ENCODE data around the gene OR52M1. TPM values are rescaled to one million over a fixed set of nuclear protein-coding genes. Genes with fewer than 3 reads are reported as not detected.

Gene OR52M1
- total RNA-seq, 4 donors from 2014 or later: not detected

DNA sequence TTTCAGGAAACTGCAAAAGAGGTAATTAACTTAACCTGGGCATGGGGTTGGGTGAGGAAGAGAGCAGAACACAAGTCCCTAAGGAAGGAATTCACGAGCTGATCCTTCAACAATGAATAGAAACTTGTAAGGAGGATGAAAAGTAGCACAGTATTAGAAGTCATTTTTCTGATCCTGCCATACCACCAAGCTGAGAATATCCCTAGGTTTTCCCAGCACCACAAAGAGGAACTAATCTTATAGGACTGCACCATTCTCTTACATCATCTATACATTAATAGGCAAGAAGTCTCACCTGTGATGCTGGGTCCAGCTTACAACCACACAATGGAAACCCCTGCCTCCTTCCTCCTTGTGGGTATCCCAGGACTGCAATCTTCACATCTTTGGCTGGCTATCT is 48.7 kb downstream of the OR52M1 start, which contains the start of gene OR52I1:
OR52I1 (plus strand) TSS at position 301 of the 400 bp plus-strand sequence; CDS start at position 301, 0 bp downstream.
- intact Hi-C loops (cut with DNase I; ENCODE audit: low total_unique reads): no loop called here
- H3K4me3 ChIP-seq (ENCODE audit: low read depth, poor library complexity, severe bottlenecking): no peak within 1 kb of the TSS
- no peak for TF ChIP-seq POLR2A (IDR thresholded peaks at IDR 0.05)
- TF ChIP-seq, protein P1, sequence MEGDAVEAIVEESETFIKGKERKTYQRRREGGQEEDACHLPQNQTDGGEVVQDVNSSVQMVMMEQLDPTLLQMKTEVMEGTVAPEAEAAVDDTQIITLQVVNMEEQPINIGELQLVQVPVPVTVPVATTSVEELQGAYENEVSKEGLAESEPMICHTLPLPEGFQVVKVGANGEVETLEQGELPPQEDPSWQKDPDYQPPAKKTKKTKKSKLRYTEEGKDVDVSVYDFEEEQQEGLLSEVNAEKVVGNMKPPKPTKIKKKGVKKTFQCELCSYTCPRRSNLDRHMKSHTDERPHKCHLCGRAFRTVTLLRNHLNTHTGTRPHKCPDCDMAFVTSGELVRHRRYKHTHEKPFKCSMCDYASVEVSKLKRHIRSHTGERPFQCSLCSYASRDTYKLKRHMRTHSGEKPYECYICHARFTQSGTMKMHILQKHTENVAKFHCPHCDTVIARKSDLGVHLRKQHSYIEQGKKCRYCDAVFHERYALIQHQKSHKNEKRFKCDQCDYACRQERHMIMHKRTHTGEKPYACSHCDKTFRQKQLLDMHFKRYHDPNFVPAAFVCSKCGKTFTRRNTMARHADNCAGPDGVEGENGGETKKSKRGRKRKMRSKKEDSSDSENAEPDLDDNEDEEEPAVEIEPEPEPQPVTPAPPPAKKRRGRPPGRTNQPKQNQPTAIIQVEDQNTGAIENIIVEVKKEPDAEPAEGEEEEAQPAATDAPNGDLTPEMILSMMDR (IDR thresholded peaks at IDR 0.05): no peak
- WGBS, 2 donors: 83 to 89% methylated on average over 1 of the region's 1 CpG
- no peak for DNase-seq (ENCODE audit: low spot score in 2 of 2)

Other genes starting within 250 kb of the OR52M1 start
- not detected for gene OR52B4, start 176.8 kb upstream of the OR52M1 start, total RNA-seq
- gene TRIM21, start 151.5 kb upstream of the OR52M1 start, total RNA-seq: 10 to 100 TPM in 3 of 4 donors, 1 to 10 TPM in 1; 7.0 to 12.7 (median 12.3) TPM
- not detected for gene OR52K2, start 95.9 kb upstream of the OR52M1 start, total RNA-seq
- gene OR52K1, start 62.5 kb upstream of the OR52M1 start, total RNA-seq: not detected
- not detected for gene OR52I2, start 36.6 kb downstream of the OR52M1 start, total RNA-seq
- gene OR52I1, start 48.8 kb downstream of the OR52M1 start, total RNA-seq: not detected
- gene TRIM68, start 63.0 kb downstream of the OR52M1 start, total RNA-seq: 10 to 100 TPM in 1 of 4 donors, 1 to 10 TPM in 3; 7.3 to 12.5 (median 8.9) TPM
- not detected for gene OR51D1, start 92.3 kb downstream of the OR52M1 start, total RNA-seq
- gene OR51E1, start 98.8 kb downstream of the OR52M1 start, total RNA-seq: under 1 TPM; 0.11 to 0.39 (median 0.21) TPM
- under 1 TPM in 2 of 4 donors, not detected in 2; 0.10 to 0.30 TPM for gene OR51E2, start 152.7 kb downstream of the OR52M1 start, total RNA-seq
- not detected for gene MMP26, start 159.6 kb downstream of the OR52M1 start, total RNA-seq
- gene OR51F1, start 224.7 kb downstream of the OR52M1 start, total RNA-seq: not detected